A549 (cell line): ENCODE results near the gene ANHX. TPM values are rescaled to one million over a fixed set of nuclear protein-coding genes. Genes with fewer than 3 reads are reported as not detected.

Experiments
- ATAC-seq, 2 experiments: fragments of 200-7000 bp in 1 of 2; fragments of >200 bp in 1 of 2; cut with Nextera tagmentation in 1 of 2; cut with Tn5 transposase in 1 of 2; 3 replicates each; pipeline versions ENCODE4 v1.8.0 to v1.9.1; 2018 to 2020; ENCODE audit warnings: mild to moderate bottlenecking in 1 of 2, moderate library complexity in 1 of 2
- CTCF ChIA-PET: fragments of 300-600 bp; sonication (Branson Sonifier 250); formaldehyde crosslinking; extraction: SDS; loops from one replicate; lab custom pipeline; 2021; ENCODE audit warnings: antibody characterized with exemption, inconsistent platforms; lab: Yijun Ruan, JAX
- POLR2A ChIA-PET: fragments of 350-600 bp; formaldehyde crosslinking; extraction: SDS; loops from one replicate; lab custom pipeline; 2021; ENCODE audit warnings: antibody characterized with exemption, inconsistent platforms; lab: Yijun Ruan, JAX
- DNase-seq, 2 experiments: peaks; one replicate each; pipeline versions ENCODE4 v3.0.0 to v3.0.0-alpha.2; 2011 to 2016; ENCODE audit warnings: low read depth in 1 of 2, low spot score in 1 of 2
- FAIRE-seq: peaks from 2 replicates; lab custom pipeline; 2011; peaks lifted over from hg19 to GRCh38; lab: Jason Lieb, UNC
- H3K27ac ChIP-seq, 2 experiments: fragments of >200 bp; sonication (Bioruptor Twin); formaldehyde crosslinking; 3 replicates each; pipeline ENCODE4 v1.5.1; 2016 to 2017
- H3K4me1 ChIP-seq: fragments of >200 bp; sonication (Bioruptor Twin); formaldehyde crosslinking; 3 replicates; pipeline ENCODE4 v1.6.1; 2016
- H3K4me2 ChIP-seq: fragments of >200 bp; sonication (Bioruptor Twin); formaldehyde crosslinking; 3 replicates; pipeline ENCODE4 v1.6.1; 2016
- H3K4me3 ChIP-seq: fragments of >200 bp; sonication (Bioruptor Twin); formaldehyde crosslinking; 3 replicates; pipeline ENCODE4 v1.5.1; 2016
- H3K9me3 ChIP-seq: fragments of >200 bp; sonication (Bioruptor Twin); formaldehyde crosslinking; 3 replicates; pipeline ENCODE4 v1.6.1; 2016
- BCL3 ChIP-seq: fragments of >200 bp; sonication (Bioruptor Twin); formaldehyde crosslinking; IDR thresholded peaks from 3 replicates; pipeline ENCODE4 v1.6.1; 2016
- CBX2 ChIP-seq: fragments of 200-600 bp; sonication (generic); IDR thresholded peaks from 2 replicates; pipeline ENCODE4 v1.6.1; 2016; ENCODE audit warnings: low read depth, mild to moderate bottlenecking, borderline replicate concordance
- E2F6 ChIP-seq: IDR thresholded peaks from 2 replicates; pipeline ENCODE4 v1.6.1; 2012; ENCODE audit warnings: low read depth, borderline replicate concordance
- ESRRA ChIP-seq: fragments of 150-350 bp; IDR thresholded peaks from 2 replicates; pipeline ENCODE4 v1.6.1; 2014; ENCODE audit warnings: mild to moderate bottlenecking, low read length, borderline replicate concordance
- FOXS1 ChIP-seq: fragments of 250-450 bp; sonication (Bioruptor Pico); IDR thresholded peaks from 2 replicates; pipeline ENCODE4 v1.5.0; 2020; ENCODE audit warnings: mild to moderate bottlenecking, moderate library complexity
- GATA3 ChIP-seq: IDR thresholded peaks from 2 replicates; pipeline ENCODE4 v1.6.1; 2012; ENCODE audit warnings: borderline replicate concordance
- HES2 ChIP-seq: fragments of >200 bp; sonication (Bioruptor Twin); formaldehyde crosslinking; IDR thresholded peaks from 2 replicates; pipeline ENCODE4 v1.6.1; 2016
- HOXB13 ChIP-seq: fragments of 250-450 bp; sonication (Bioruptor Pico); IDR thresholded peaks from 2 replicates; pipeline ENCODE4 v1.5.0; 2020; ENCODE audit warnings: low read depth, mild to moderate bottlenecking, moderate library complexity
- HOXB5 ChIP-seq: fragments of 250-450 bp; sonication (Bioruptor Pico); IDR thresholded peaks from 2 replicates; pipeline ENCODE4 v1.5.0; 2020; ENCODE audit warnings: mild to moderate bottlenecking, moderate library complexity
- JUN ChIP-seq, 2 experiments: fragments of >200 bp; sonication (Bioruptor Twin); formaldehyde crosslinking; IDR thresholded peaks; 2 replicates in 1 of 2; 3 replicates in 1 of 2; pipeline ENCODE4 v1.6.1; 2016 to 2017
- JUNB ChIP-seq: fragments of >200 bp; sonication (Bioruptor Twin); formaldehyde crosslinking; IDR thresholded peaks from 2 replicates; pipeline ENCODE4 v1.6.1; 2016
- KDM1A ChIP-seq: fragments of 200-600 bp; sonication (generic); IDR thresholded peaks from 2 replicates; pipeline ENCODE4 v1.6.1; 2016; ENCODE audit warnings: low read depth, mild to moderate bottlenecking
- MAFK ChIP-seq: fragments of 450-650 bp; IDR thresholded peaks from 2 replicates; pipeline ENCODE4 v1.6.1; 2014; ENCODE audit not compliant: partially characterized antibody
- NPAS2 ChIP-seq: fragments of 250-450 bp; sonication (Bioruptor Pico); IDR thresholded peaks from 2 replicates; pipeline ENCODE4 v1.8.0; 2022; ENCODE audit warnings: mild to moderate bottlenecking, moderate library complexity, borderline replicate concordance
- PHF8 ChIP-seq: fragments of 200-600 bp; sonication (generic); IDR thresholded peaks from 2 replicates; pipeline ENCODE4 v1.6.1; 2016; ENCODE audit warnings: low read depth, mild to moderate bottlenecking, antibody characterized with exemption, moderate library complexity, borderline replicate concordance
- TFCP2L1 ChIP-seq: fragments of 250-450 bp; sonication (Bioruptor Pico); IDR thresholded peaks from 2 replicates; pipeline ENCODE4 v1.5.0; 2021; ENCODE audit warnings: mild to moderate bottlenecking
- ZC3H11A ChIP-seq: fragments of 450-650 bp; IDR thresholded peaks from 2 replicates; pipeline ENCODE4 v1.6.1; 2014; ENCODE audit warnings: antibody characterized with exemption, mild to moderate bottlenecking
- ZFP36 ChIP-seq: fragments of 450-650 bp; IDR thresholded peaks from 2 replicates; pipeline ENCODE4 v1.6.1; 2014; ENCODE audit warnings: borderline replicate concordance; ENCODE audit not compliant: partially characterized antibody
- ZNF302 ChIP-seq: fragments of 250-450 bp; sonication (Bioruptor Pico); IDR thresholded peaks from 2 replicates; pipeline ENCODE4 v1.9.0; 2021; ENCODE audit warnings: inconsistent platforms, mild to moderate bottlenecking, moderate library complexity
- WGBS: methylation state at CpG from one replicate; pipeline ENCODE4 v1.1.6; 2017; ENCODE audit errors: missing lambda C conversion rate; 5-methylcytosine and 5-hydroxymethylcytosine counted together
- polyA plus RNA-seq, 4 experiments: library from polyadenylated mRNA; depleted of rRNA in 3 of 4; stranded (reverse); fragments of >200 nt; fragmentation: RNase III in 1 of 4; extraction: RNeasy Plus Mini Kit Qiagen cat#74134 plus additional on column Dnase treatment in 1 of 4; gene quantifications; 2 replicates in 3 of 4; 3 replicates in 1 of 4; pipeline ENCODE4 v1.2.3, GENCODE V29; 2011 to 2017
- TF ChIP-seq, protein P1 (sequence below): IDR thresholded peaks from 2 replicates; pipeline ENCODE4 v1.6.1; 2012

ANHX gene
- polyA plus RNA-seq, 2 of the 4 experiments (the other 2 are of a cell fraction) = not detected

GRCh38 chr12:133231001-133231400, 4.7 kb downstream of the ANHX start:
- Histone ChIP-seq H3K4me2 (no peak overlapping the region), H3K27ac (no peak overlapping the region), H3K4me3 (no peak overlapping the region), H3K9me3 (peaks cover 68% of the 10 kb centered on the region), H3K4me1 (no peaks in the 10 kb centered on the region)
- ChIA-PET CTCF (no interaction called here), POLR2A (no interaction called here)
- DNase-seq (no peak), FAIRE-seq (no peak), ATAC-seq (no peak)
- TF ChIP-seq, protein P1, sequence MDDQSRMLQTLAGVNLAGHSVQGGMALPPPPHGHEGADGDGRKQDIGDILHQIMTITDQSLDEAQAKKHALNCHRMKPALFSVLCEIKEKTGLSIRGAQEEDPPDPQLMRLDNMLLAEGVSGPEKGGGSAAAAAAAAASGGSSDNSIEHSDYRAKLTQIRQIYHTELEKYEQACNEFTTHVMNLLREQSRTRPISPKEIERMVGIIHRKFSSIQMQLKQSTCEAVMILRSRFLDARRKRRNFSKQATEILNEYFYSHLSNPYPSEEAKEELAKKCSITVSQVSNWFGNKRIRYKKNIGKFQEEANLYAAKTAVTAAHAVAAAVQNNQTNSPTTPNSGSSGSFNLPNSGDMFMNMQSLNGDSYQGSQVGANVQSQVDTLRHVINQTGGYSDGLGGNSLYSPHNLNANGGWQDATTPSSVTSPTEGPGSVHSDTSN = no peak
- TF ChIP-seq ZNF302 (CRISPR knock-in tag) = no peak
- TF ChIP-seq FOXS1 (CRISPR knock-in tag) = no peak
- no peak for TF ChIP-seq CBX2
- no peak for TF ChIP-seq GATA3
- WGBS = 32% methylated on average over 3 of the region's 3 CpGs

DNA sequence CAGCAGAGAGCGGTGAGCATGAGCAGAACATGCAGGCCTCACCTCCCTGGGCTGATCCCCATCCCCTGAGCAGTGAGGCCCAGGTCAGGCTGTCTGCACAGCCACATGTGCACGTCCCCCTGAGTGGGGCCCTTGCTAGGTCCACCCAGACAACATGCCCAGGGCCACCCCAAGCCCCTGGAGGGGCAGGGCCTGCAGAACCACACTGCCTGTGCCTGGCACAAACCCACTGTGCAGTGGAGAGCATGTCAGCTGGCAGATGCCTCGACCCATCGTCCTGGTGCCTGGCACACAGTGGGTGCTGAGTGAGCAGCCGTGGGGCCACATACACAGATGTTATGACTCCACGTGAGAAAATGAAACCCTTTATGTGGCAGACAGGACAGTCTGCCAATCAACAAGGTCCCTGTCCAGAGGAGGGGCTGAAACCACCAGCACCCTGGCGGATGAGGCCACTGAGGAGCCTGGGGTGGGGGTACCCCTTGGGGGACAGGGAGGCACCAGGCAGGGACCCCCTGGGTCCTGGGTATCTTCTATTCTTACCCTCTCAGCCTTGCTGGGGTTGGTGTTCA, 8.3 kb downstream of the ANHX start:
- DNase-seq = no peak
- Histone ChIP-seq H3K4me1 (no peaks in the 10 kb centered on the region), H3K4me3 (no peak overlapping the region)
- no peak for TF ChIP-seq HOXB13 (CRISPR knock-in tag)
- no peak for TF ChIP-seq ZC3H11A
- TF ChIP-seq, all 56 proteins: peak for 0
- no peak for ATAC-seq
- ChIA-PET POLR2A (no interaction called here), CTCF (no interaction called here)
- no peak overlapping the region for H3K4me2 ChIP-seq
- H3K9me3 ChIP-seq = peaks cover 69% of the 10 kb centered on the region
- WGBS = 3% methylated on average over 5 of the region's 7 CpGs
- no peak overlapping the region for H3K27ac ChIP-seq
- no peak for FAIRE-seq

- Histone ChIP-seq H3K4me3 (no peak overlapping the region), H3K9me3 (peaks cover 68% of the 10 kb centered on the region), H3K4me2 (no peak overlapping the region), H3K27ac (no peak overlapping the region), H3K4me1 (no peaks in the 10 kb centered on the region)
- no peak for DNase-seq
- ATAC-seq = no peak
- CTCF ChIA-PET = no interaction called here
- POLR2A ChIA-PET = no interaction called here
- no peak for FAIRE-seq
- WGBS = 34% methylated on average over 7 of the region's 8 CpGs
- TF ChIP-seq NPAS2 (CRISPR knock-in tag) (no peak), ZFP36 (no peak), HES2 (no peak), CBX2 (no peak), JUNB (no peak), MAFK (no peak), ZC3H11A (no peak), E2F6 (no peak), JUN (IDR thresholded peaks at IDR 0.05) (no peak), ESRRA (no peak), BCL3 (no peak), KDM1A (no peak), TFCP2L1 (no peak), HOXB5 (no peak), PHF8 (no peak)
These were observed 9.0 kb downstream of the ANHX start for GRCh38 chr12:133226690-133227089.
